HG03432 (cell line): ENCODE data around the gene CD96.

Source experiments
- ATAC-seq: cut with Tn5 transposase; IDR thresholded peaks from one replicate; pipeline ENCODE4 v1.9.1; 2021; ENCODE audit warnings: mild to moderate bottlenecking, moderate library complexity; ENCODE audit not compliant: unreplicated experiment

CD96 gene

DNA sequence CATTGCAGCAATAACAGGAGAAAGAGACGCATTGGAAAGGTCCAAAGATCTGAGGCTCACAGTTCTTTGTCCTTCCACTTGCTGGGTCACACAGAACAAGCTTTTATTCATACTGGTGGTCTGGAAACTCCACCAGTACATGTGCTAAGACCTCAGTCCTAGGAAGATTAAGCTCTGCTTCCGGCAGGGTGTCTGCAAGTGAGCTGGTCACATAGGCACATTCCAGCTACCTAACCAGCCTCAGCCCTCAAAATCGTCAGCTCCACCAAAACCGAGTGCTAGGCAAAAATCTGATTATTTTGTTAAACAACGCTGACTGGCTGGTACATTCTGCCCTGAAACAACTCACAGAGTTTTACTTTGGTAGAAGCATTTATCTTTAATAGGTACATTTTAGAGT is 50.9 kb downstream of the CD96 start:
- ATAC-seq, result no peak

DNA sequence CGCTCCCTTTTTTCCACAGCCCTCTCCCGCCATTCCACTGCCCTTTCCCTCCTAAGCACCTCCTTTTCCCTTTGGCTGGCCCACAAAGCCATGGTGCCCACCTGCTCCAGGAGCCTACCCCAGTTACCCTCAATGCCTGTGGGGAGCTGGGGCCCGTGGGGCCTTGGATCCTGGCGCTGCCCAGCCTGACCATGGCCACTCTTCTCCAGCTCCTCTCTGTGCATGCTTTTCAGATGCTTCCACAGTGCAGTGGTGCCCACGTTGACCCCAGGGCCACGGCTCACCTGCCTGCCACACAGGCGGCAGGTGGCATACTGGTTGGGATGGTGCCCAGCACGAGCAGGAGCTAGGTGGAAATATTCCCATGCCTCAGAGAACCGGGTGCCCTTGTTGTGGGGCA is 51.7 kb downstream of the CD96 start:
- ATAC-seq, result peak; percentile 3

DNA sequence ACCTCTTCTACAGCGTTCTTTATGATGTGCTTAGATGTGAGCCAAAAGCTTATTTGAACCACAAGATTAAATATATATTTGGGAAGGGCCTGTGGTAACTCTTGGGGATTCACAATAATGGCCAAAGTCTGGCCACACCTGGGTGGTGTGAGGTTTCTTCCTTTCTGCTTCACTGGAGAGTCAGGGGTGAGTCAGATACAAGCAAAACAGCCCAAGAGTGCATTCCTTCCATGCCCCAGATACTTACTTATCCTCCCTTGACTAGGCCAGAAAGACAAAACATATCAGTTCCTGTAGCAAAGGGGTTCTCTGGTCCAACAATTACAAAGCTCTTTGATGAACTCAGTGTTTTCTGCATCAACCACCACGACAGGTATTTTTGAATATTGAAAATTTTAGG is 52.2 kb downstream of the CD96 start:
- ATAC-seq, result peak; percentile 75

DNA sequence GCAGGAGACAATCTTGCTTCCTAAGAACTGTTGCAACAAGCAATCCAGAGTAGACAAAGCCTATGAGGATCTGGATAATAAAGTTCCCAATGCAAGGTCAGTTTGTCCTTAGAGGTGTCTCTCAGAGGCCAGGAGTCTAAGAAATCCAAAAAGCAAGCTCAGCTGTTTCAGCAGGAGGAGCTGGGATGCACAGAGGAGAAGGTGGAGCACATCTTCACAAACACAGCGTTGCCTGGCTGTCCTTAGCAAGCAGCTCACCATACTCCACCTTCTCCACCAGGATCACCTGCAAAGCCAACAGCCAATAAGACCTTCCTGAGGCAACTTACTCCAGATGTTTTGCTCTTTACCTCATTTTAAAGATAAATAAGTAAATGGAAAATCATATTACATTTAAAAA is 52.8 kb downstream of the CD96 start:
- ATAC-seq, result peak; percentile 13

DNA sequence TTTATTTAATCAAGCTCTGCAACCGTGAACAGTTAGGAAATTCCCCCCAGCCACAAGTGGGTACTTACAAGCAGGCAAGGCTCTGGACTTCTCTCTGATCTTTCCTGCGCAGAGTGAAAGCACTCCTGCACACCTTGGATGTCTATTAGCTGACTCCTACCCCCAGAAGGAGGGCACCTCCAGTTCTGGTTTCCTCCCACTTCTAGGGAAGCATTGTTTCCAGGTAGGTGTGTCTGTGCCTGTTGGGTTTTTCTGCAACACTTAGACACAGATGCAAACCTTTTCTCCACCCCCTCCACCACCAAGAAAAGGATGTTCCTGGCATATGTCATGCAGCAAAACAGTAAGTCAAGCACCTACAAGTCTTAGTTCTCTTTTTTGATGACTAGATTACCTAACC is 53.2 kb downstream of the CD96 start, which contains the start of gene ZBED2:
Gene ZBED2, minus strand, starts transcription at position 115 of the 400 bp plus-strand sequence. CDS start 1,145 bp downstream, outside the sequence.
- ATAC-seq, result peak; percentile 68

DNA sequence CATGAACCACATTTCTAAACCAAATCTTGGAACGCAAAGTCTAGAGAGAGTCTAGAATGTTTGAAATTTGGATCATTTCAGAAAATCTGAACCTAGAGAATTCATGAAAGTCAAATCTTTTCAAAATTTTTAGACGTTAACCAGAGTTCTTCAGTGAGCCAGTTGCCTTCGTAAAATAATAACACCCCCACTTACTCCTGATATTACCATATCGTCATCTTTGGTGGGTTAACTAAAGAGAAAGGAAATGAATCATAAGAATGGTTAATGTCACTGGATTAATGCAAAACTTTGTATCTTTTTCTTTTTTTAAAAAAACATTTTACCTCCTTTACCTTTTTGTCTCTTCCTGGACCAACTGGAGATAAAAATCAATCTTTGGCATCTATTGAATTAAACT is 54.3 kb downstream of the CD96 start:
- no peak for ATAC-seq

DNA sequence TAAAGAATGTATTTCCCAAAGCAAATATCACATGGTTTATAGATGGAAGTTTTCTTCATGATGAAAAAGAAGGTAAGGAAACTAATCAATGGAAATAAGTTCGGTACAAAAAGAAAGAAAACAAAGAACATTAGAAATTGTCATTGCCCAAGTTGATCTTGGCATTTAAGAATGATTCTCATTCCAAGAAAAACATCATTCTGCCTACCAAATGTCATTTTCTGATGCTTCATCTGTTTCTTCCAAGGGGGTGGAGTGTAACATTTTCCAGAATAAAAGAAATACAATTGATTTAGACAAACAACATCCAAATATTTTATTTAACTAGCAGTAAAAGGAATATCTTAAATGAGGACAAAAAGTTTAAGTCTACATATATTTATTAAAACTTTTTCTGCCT is 56.1 kb downstream of the CD96 start:
- ATAC-seq, result no peak

DNA sequence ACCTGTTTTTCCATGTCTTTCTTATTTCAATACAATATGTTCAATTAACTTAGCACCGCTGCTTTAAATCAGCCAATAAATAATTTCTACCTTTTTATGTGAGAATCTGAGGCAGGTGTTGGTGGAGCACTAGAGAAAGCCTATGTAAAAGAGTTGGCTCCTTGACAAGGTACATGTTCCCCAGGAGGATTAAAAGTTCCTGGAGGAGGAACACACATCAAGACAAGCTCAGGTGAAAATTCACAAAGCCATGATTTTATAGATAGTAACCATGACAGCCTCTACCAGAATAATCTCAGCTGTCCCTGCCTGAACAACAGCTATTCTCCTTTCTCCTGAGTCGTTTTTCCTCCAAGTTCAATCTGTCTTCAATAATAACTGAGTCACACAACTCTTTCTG is 56.6 kb downstream of the CD96 start:
- no peak for ATAC-seq

DNA sequence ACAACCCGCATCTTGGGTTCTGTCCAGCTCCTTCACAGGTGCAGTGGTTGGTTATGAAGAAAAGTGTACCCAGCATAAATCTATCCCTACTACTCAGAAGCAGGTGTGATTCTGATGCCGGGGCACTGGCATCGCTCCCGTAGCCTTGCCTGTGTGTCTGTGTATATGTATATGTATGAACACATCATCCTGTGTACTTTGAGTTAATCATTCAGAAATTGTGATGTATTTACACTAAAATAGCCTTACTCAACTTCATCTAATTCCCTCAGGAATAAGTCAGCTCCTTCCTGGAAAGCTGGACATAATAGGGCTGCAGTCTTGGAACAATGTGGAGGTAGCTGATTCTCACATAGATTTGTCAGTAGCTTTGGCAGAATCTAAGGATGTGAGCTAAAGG is 59.8 kb downstream of the CD96 start:
- ATAC-seq, result no peak

DNA sequence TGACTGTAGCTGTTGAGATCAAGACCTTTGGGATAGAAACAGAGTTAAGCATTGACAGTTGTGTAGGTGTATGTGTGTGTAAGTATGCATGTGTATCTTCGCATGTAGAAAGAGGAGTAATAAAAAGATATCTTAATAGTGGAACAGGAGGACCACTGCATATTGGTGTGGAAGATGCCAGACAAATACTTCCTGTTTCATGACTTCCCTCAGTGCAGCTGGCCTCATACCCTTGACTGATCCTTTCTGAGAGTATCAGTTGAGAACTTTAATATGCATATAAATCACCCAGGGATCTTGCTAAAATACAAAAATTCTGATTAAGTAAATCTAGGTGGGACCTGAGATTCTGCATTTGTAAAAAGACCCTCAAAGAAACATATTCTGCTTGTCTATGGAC is 61.7 kb downstream of the CD96 start:
- peak; percentile 63 for ATAC-seq

DNA sequence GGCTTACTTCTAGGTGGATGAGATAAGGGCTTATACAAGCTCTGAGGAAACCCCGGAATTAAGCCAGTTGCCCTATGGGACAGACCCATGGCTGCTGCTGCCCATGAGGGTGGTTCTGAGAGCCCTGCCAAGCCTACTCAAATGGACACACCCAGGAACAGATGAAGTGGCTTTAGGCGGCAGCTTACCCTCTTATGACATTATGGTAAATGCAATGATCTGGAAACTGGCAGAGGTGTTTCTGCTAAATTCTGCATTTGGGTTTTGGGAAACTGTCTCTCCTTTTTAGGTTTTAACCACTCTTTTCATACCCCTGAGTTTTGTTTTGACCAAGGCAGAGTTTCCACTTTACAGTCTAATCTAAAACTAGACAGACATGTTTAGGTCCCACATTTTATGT is 62.1 kb downstream of the CD96 start:
- ATAC-seq, result peak; percentile 32

DNA sequence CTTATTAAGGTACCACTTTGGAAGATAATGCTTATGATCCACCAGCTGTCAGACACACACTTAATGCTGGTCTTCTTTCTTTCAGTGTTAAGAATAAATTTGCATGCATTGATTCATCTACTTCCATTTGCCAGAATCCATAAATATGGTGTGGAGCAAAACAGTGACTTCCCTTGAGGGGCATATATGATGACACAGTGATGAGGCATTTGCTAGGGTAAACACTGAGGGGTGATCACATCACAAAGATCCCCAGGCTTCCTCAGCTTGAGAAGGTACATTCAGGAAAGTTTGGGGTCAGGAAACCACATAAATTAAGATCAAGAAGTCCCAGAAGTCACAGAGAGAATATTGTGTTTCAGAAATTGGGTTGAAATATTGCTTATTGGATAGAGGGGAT is 63.0 kb downstream of the CD96 start:
- ATAC-seq, result no peak

DNA sequence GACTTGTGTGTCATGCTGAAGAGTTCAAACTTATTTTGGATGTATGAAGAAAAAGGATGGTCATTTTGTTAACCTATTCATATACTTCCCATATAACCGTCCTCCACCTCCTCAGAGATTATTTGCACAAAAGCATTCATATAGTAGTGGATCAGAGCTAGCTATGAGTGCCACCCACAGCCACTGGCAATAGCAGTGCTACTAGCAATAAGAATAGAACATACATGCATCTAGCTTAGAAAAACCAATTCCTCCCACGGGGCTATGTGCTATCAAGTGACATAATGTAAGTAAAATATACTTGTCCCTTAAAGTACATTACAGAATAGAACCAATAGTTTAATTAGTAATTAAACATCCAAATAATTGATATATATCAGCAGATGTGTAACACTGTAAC is 63.5 kb downstream of the CD96 start:
- ATAC-seq, result no peak

DNA sequence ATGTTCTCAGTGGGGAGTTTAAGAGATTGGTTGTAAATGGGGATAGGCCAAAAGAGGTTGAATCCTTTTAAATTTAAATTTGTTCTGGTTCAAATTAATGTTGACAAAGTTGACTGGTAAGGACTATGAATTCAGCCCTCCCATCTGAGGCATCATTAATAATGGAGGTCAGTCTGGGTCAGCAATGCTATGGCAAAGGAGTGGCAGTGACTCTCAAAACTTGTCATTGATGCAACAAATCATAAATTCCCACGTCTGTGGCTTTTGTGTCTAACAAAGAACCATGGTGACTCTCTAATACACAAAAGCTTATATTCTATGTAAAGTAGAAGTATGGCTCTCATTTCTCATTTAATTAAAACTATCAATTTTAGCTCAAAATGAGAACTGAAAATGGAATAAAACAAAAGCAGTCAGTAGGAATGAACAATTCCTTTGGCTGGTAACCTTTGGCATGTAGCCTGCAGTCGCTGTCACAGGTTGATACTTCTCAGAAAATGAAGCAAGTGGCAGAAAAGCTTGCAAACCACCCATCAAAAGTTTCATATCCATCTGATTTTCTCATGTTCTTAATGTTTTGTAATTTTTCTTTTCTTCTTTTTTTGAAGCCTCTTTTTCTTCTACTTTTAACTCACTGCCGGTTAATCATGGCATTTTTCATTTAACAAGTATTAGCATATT is 65.4 kb downstream of the CD96 start:
- ATAC-seq, result no peak

DNA sequence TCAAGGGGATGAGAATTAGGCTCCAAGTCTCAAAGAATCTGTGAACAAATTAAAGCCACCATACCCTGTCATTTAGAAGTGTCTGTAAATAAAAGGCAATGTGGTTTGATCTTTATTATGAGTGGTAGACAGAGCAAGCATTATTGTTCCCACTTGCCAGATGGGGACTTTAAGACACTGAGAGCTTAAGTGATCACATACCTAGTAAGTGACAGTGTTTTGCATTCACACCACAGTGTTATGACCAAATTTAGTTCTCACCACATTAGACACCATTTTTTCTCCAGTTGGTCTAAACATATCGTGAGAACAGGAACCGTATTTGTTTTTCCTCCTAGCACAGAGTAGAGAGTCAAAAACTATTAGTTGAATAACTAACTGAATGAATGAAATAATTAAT is 66.4 kb downstream of the CD96 start:
- no peak for ATAC-seq

DNA sequence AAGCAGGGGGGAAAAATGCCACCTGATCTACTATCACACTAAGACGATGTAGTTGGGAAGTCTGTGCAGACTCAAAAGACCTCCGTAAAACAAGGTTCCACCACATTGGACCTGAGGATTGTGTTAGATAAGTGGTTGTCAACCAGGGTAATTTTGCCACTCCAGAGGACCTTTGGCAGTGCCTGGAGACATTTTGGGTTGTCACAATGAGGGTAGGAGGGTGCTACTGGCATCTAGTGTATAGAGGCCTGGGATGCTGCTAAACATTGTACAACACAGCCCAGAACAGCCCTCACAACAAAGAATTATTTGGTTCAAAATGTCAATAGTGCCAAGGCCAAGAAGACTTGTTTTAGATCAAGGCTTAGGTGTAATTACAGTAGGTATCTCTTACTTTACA is 67.7 kb downstream of the CD96 start:
- no peak for ATAC-seq

DNA sequence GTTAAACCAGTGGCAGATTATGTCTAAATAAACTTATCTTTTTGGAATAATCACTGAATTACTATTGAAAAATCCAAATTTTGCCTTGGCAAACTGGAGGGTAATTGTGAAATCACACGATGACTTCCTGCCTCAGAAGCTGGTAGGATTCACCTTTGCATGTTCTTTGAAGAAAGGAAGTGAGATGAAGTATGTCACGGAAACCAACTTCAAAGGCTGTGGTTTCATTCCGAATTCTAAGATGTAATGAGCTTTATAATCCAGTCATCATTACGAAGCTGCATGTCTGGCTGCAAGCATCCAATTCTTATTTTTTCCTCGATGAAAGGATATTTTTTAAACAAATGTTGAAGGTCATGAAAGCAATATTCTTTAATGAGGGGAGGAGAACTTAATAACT is 68.2 kb downstream of the CD96 start:
- peak; percentile 97 for ATAC-seq

DNA sequence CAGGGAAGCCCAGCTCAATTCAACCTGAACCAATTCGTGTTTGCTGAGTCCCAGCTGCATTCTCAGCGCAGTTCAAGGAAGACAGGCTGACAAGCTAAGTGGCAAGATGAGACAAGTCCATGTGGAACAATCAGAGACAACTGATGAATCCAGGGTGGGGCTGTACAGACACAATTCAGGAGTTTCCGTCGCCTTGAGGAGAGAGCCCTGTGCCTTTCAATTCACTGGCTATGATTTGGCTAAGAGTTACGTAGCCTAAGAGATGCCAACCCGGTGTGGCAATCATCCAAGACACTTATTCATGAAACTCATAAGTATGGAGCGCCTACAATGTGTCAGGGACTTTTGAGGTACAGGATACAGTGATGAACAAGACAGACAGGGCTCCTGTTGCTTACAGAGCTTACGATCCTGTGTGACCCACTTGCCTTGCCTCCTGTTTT is 68.6 kb downstream of the CD96 start:
- ATAC-seq, result peak; percentile 34

DNA sequence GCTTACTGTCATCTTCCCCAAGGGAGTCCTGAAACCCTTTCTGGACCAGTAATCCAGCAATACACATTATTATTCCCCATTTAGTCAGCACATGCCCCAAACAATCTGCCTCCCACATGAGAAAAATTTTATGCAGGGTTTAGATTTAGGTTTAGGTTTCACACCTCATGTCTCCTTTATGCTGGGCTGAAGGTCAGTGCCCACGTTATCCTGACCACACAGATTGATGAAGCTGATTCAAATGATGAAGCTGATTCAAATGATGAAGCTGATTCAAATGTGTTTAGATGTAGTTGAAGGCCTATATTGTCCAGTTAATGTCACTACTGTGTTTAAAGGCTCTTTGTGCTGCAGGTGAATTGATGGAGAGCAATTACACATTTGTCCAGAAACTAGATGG is 71.3 kb downstream of the CD96 start:
- no peak for ATAC-seq

DNA sequence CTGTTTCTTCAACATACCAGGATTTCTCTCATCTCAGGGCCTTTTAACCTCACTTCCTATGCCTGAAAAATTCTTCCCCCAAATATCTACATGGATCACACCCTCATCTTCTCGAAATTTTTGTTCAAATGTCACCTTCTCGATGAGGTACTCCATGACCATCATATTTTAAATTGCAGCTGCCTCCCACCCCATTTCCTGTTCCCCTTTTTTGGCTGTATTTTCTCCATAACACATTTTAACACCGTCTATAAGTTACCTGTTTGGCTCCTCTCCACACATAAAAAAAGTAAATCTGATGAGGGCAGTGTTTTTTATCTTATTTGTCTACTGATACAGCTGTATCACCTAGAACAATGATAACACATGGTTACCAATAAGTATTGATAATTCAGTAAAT is 73.9 kb downstream of the CD96 start:
- ATAC-seq, result no peak

DNA sequence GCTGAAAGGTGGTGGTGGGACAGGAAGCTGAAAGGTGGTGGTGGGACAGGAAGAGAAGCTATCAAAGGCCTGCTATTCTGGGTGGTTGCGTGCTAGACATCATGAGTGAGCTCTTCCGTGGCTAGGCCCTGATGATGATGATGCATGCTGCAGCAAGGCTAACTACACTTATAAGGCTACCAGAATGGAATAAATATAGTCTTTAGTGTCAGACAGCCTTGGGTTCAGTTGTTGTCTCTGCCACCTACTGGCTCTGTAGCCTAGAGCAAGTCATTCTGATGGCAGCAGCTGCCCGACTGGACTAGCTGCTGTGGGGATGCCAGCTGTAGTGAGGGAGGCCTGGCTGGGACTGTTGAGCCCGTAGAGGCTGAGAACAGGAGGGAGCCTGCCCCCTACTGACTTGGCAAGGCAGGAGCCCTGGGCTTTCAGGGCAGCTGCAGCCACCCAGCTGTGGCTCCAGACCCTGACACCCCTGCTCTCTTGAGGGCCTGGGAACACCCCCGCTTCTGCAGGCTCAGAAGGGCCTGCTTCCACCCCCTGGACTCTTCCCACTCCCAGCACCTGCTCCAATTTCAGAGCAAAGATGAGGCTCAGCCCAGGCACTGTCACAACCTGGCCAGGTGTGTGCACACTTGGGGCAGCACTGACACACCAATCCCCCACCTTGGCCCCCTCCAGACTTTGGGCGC is 74.6 kb downstream of the CD96 start:
- peak; percentile 81 for ATAC-seq

DNA sequence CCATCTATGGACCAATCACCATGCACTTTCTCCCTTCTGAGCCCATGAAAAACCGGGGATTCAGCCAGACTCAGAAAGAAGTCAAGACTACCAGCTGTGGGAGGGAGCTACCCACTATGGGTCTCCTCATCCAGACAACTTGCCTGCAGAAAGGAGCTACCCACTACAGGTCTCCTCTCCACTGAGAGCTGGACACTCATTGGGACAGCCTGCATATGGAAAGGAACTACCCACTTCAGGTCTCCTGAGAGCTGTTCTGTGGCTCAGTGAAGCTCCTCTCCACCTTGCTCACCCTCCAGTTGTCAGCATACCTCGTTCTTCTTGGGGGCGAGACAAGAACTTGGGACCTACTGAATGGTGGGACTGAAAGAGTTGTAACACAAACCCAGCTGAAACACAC is 75.4 kb downstream of the CD96 start:
- no peak for ATAC-seq
